HG03025 (cell line): ENCODE data around the gene AP2A2.
"Not testable (repeated sequence)": the region's sequence is repeated elsewhere in the genome, so short reads cannot be mapped to it uniquely, and the experiment has no call there.

Experiments used
- ATAC-seq: cut with Tn5 transposase; IDR thresholded peaks from one replicate; pipeline ENCODE4 v1.9.1; 2021; ENCODE audit warnings: mild to moderate bottlenecking, moderate library complexity; ENCODE audit not compliant: unreplicated experiment, low FRiP score

Gene AP2A2

DNA sequence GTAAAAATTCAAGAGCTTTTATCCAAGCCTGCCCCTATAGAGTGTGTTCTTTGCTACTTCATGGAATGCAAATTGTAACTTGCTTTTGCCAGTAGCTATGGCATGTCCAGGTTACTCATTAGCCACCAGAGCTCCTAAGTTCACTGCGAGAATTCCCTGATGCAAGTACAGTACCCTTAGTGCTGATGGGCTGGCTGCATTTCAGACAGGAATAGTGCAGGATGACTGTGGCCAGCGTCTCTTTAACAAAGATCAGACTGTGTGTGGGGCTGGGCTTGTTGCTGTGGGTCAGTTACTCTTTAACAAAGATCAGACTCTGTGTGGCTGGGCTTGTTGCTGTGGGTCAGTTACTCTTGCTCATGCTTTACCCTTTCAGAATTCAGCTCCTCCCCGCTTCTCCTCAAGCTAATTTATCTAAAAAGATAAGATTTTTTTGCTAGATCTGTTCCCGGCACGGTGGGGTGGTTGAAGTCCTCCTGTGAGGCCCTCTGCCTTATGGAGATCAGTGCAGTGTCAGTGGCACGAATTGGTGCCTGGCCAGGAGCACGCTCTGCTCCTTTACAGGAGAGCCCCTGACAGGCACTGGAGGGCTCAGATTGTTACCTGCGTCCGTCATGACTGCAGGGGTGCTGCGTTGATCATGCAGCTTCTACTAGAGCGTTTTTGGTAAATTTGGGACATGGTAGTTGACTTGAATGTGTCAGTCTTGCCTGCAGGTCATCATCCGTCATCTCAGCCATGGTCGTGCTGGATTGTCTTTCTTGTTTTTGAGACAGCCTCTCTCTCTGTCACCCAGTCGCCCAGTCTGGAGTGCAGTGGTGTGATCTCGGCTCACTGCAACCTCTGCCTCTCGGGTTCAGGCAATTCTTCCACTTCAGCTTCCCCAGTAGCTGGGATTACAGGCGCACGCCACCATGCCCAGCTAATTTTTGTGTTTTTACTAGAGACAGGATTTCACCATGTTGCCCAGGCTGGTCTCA is 27.0 kb downstream of the AP2A2 start:
- ATAC-seq: no peak

DNA sequence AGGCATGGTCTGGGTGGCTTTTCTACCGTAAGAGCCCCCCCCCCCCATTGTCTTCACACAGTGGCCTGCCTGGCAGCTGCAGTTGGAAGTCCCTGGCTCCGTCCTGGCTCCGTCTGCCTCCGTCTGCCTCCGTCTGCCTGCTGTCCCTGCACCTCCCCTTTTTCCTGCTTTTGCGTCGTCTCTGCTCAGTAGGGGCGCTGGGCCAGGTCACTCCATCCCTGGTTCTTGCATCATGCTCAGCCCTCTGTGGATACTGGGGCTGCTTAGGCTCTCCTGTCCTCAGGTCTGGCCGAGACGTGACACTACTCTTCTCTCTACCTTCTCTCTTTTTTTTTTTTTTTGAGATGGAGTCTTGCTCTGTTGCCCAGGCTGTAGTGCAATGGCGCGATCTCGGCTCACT is 27.8 kb downstream of the AP2A2 start:
- no peak for ATAC-seq

GRCh38 chr11:954392-955153 is 28.9 kb downstream of the AP2A2 start:
- ATAC-seq: no peak

GRCh38 chr11:955154-956063 is 29.7 kb downstream of the AP2A2 start:
- no peak for ATAC-seq

GRCh38 chr11:957212-957920 is 31.7 kb downstream of the AP2A2 start:
- no peak for ATAC-seq

- no peak for ATAC-seq
Observed at GRCh38 chr11:958101-958500, 32.4 kb downstream of the AP2A2 start.

GRCh38 chr11:959027-959426 is 33.4 kb downstream of the AP2A2 start:
- no peak for ATAC-seq

DNA sequence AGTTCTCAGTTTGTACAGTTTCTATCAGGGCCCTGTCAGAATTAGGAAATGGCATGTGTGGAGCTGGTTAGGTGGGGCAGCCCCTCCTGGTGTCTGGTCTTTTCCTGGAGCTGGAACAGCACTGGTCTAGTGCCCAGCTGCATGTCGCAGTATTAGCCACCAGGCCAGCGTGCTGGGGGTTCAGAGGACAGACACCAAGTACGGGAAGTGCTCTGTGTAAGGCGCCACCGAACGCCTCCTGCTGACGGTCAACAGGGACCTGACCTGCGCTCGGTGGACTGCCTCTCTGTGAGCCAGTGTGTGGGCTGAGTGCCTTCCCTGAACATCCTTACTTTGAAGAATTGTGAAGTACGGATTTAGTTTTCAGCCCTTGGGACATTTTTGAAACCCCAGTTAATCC is 33.9 kb downstream of the AP2A2 start:
- no peak for ATAC-seq

DNA sequence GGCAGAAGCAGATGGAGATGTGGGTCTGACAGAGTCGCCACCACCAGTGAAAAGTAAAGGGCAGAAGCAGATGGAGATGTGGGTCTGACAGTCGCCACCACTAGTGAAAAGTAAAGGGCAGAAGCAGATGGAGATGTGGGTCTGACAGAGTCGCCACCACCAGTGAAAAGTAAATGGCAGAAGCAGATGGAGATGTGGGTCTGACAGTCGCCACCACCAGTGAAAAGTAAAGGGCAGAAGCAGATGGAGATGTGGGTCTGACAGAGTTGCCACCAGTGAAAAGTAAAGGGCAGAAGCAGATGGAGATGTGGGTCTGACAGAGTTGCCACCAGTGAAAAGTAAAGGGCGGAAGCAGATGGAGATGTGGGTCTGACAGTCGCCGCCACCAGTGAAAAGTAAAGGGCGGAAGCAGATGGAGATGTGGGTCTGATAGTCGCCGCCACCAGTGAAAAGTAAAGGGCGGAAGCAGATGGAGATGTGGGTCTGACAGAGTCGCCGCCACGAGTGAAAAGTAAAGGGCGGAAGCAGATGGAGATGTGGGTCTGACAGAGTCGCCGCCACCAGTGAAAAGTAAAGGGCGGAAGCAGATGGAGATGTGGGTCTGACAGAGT is 35.7 kb downstream of the AP2A2 start:
- not testable (repeated sequence) for ATAC-seq

DNA sequence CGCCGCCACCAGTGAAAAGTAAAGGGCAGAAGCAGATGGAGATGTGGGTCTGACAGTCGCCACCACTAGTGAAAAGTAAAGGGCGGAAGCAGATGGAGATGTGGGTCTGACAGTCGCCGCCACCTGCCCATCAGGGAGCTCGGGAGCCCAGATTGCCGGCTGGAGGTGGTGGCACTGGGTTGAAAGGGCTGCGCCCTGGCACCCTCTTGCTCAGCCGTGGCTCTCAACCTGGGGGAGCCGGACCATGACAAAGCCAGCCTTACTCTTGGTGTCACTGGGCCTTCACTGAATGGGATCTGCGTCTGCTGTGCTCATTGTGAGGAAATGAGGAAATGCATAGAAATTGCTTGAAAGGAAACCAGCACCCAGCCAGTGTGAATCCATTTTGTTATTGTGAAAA is 36.3 kb downstream of the AP2A2 start:
- no peak for ATAC-seq

DNA sequence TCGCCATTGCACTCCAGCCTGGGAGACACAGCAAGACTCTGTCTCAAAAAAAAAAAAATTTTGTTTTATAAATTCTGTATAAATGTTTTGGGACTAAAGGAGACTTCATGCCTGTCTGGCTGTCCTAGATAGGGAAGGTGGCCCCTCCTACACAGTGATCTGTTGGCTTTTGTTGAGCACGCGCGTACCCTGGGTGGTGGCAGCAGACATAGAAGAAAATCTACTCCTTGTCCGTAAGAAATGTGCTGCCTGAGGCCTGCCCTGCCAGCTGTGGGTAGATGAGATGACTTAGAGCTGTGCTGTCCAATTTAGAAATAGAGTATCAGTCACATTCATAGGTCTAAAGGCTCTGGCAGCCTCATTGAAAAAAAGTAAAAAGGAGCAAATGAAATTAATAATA is 37.0 kb downstream of the AP2A2 start:
- no peak for ATAC-seq

GRCh38 chr11:963852-964251 is 38.2 kb downstream of the AP2A2 start:
- ATAC-seq: no peak

DNA sequence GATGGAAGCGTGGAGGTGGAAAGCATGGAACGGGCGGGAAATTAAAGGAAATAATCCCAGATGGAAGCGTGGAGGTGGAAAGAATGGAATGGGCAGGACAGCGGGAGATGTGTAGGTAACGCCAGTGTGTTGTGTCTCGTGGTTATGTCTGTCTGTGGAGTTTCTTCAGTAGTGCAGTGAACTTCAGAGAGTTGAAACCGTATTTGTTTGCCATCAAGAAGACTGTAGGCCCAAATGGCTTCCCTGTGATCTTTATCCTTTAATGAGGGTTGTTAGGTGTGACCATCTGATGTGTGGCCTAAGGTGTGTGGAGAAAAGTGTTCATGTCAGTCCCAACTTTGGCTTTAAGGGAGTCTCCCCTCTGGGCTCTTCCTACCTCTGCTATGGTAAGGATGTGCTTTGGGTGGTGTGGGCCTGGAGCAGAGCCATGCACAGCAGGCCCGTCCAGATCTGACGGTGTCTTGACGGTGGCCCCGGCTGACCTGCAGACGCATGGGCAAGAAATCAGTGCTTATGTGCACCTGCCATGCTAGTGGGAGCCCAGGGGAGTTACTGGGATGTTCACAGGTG is 39.6 kb downstream of the AP2A2 start:
- no peak for ATAC-seq

- no peak for ATAC-seq
Observed at GRCh38 chr11:967995-968751, 42.5 kb downstream of the AP2A2 start.

DNA sequence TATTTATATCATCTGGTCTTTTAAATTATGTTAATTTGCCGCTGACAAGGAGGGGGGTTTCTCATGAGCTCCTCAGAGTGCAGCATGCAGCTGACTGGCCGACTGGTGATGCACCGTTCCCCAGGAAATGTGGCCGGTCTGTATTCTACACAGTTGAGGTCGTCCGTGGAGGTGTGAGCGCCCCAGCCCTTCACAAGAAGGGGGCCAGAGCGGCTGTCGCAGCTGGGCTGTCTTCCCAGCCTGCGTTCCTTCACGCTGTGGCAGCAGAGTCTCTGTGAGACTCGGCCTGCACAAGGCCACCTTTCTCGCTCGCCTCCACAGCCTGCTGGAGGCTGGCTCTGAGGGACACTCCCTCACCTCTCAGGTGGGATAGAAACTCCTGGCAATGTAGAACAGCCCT is 43.2 kb downstream of the AP2A2 start:
- no peak for ATAC-seq

GRCh38 chr11:969651-970205 is 44.1 kb downstream of the AP2A2 start:
- no peak for ATAC-seq

- ATAC-seq: no peak
Observed at GRCh38 chr11:970319-970871, 44.7 kb downstream of the AP2A2 start.
